D721Med (cell line): ENCODE measurements around the gene PLEKHF1.

Source experiments
- DNase-seq: peaks from one replicate; pipeline ENCODE4 v3.0.0; 2011; ENCODE audit warnings: low spot score; ENCODE audit not compliant: insufficient read length
- FAIRE-seq: peaks from 2 replicates; lab custom pipeline; 2011; peaks lifted over from hg19 to GRCh38; lab: Jason Lieb, UNC
- CTCF ChIP-seq: IDR thresholded peaks from 2 replicates; pipeline ENCODE4 v1.5.1; 2012; ENCODE audit warnings: mild to moderate bottlenecking, control low read depth; ENCODE audit not compliant: insufficient read depth; ENCODE audit errors: missing control alignments

The PLEKHF1 gene

GRCh38 chr19:29675120-29675649 lies 9.9 kb downstream of the PLEKHF1 start:
- FAIRE-seq = no peak
- DNase-seq = no peak
- TF ChIP-seq CTCF = no peak

- FAIRE-seq (no peak), DNase-seq (no peak)
- TF ChIP-seq CTCF = no peak
These were observed 10.5 kb downstream of the PLEKHF1 start for GRCh38 chr19:29675650-29676186.

- FAIRE-seq (no peak), DNase-seq (no peak)
- TF ChIP-seq CTCF = no peak
These were observed 11.3 kb downstream of the PLEKHF1 start for GRCh38 chr19:29676586-29676985.

DNA sequence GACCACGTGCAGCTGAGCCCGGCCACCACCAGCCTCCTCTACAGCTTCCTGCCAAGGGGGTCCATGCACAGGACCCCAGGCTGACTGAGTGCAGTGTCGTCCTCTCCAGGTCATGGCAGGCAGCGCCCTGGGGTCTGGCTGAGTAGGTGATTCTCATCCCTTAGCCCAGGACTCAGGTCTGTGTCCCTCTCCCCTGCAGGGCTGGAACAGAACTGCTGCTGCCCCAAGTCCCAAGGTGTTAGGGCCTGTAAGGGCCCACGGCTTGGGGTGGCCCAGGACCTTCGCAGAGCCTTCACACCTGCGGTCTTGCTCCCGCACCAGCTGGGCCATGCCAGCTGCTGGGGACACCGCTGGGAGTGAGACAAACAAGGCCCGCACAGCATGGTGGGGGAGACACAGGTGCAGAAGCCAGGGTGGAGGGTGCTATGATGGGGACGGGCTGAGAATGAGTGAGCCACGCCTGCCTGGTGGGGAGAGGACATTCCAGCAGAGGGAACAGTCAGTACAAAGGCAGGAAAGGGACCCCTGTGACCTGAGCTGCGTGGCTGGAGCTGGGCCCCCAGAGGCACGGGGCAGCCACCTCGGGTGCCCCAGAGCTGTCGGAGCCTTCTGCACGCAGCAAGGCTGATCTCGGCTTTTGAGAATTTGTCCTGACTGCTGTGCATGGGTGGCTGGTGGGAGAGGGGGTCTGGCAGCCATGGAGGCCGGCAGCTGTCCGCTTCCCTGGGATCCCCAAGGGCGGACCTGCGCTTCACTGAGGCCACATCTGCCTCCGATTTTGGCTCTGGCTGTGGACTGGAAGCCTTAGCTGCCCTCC lies 11.9 kb downstream of the PLEKHF1 start:
- no peak for TF ChIP-seq CTCF
- no peak for DNase-seq
- no peak for FAIRE-seq

DNA sequence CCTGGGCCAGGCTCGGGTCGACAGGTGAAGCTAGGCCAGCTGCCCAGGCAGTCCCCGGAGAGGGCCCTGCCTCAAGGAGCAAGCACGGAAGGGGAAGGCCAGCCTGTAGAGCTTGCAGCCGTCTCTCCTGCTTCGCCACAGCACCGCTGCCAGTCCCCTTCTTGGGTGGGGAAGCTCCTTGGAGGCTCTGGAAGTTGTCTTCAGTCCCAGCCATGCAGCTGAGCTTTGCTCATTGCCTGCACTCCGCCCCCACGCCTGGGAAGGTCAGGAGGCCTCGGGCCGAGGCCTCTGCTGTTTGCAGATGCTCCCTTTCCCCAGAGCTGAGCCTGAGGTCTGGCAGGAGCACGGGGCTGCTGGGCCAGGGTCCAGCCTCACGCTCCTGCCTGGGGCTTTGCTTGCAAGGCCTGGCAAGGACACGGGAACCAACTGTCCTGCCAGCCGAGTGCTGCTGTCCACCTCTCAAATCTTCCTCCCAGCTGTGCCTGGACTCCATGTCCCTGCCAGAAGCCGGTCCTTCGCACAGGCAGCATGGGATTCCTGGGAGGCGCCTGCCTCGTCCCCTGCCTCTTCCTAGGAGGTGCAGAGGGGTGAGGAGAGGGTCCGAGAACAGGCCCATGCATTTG lies 13.3 kb downstream of the PLEKHF1 start:
- FAIRE-seq = no peak
- DNase-seq = no peak
- no peak for TF ChIP-seq CTCF

DNA sequence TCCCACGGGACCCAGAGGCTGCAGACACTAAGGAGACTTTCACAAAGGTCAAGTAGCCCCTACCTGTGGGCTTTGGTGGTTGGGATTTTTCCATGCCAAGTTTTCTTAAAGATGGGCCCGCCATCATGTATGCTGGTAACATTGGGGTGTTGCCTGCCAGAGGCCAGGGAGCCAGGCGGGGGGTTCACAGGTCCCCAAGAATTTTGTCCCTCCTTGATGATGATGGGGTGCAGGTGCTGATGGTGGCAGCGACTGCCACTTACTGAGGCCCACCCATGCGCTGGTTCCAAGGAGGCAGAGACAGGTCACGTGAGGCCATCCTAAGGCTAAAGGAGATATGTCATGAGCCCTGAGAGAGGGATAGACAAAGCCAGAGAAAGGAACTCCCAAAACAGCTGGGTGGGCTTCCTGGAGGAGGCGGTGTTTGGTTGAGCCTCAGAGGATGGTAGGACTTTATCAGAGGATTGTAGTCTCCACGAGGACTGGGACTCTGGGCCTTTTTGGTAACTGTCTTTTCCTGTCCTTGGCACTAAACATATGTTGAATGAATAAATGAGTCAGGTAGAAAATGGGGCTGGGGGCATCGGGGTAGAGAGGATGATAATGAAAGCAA lies 14.4 kb downstream of the PLEKHF1 start:
- TF ChIP-seq CTCF = no peak
- FAIRE-seq (no peak), DNase-seq (no peak)
